ENCODE data around the gene SLC22A2.

Gene SLC22A2

DNA sequence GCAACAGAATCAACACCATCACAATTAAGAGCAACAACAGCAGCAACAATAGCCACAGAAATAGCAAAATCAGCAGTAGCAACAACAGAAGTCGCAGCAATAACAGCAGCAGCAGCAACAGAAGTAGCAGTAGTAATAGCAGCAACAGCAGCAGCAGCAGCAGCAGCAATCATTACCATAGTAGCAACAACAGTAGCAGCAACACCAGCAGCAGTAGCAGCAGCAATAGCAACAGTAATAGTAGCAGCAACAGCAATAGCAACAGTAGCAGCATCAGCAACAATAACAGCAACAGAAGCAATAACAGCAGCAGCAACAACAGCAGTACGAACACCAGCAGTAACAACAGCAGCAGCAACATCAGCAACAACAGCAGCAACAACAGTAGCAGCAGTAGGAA lies 39.8 kb downstream of the SLC22A2 start:
- no peak for DNase-seq (ENCODE audit: low read depth in 3 of 3, low spot score in 1 of 3)

DNA sequence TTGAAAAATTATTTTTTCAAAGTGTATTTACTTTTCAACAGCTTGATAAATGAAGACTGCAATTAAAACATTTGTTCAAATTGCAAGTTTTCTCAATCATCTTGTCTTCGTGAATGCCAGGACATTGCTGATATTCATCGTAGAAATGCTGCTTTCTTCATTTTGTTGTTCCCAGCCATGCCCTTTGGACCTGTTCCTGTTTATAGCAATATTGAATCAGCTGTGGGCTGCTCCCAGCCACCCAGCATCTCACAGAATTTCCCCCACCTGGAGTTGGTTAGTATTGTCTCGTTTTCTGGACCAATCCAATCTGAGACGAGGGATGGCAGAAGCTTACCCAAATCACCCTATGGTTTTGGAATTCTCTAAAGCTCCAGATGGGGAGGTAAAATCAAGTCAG lies 40.8 kb downstream of the SLC22A2 start:
- DNase-seq (ENCODE audit: low read depth in 3 of 3, low spot score in 1 of 3): no peak

DNA sequence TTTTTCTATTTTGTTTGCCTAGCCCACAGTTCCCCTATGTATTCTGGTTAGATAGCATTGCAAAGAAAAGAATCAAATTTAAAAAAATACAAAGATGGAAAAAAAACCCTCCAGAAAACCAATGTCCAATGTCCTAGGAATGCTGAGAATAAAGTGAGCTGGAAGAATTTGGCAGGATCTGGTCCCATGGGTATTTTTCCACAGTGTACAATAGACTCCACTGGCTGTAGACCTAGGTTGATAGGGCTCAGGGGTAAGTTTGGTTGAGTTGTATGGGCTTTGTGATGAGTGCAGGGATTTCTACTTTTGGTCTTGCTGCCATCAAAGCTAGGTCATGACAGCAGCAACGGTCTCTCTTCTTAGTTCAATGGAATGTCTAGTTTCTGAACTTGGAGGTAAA lies 41.5 kb downstream of the SLC22A2 start:
- no peak for DNase-seq (ENCODE audit: low read depth in 3 of 3, low spot score in 1 of 3)

DNA sequence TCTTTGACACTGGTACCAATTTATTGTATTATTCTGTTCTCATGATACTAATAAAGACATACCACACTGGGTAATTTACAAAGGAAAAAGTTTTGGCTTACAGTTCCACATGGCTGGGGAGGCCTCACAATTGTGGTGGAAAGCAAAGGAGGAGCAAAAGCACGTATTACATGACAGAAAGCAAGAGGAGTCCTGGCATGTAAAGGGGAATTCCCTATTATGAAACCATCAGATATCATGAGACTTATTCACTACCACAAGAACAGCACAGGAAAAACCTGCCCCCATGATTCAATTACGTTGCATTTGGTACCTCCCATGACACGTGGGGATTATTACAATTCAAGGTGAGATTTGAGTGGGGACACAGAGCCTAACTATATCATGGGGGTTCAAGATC lies 43.4 kb downstream of the SLC22A2 start:
- DNase-seq (ENCODE audit: low read depth in 3 of 3, low spot score in 1 of 3): no peak

DNA sequence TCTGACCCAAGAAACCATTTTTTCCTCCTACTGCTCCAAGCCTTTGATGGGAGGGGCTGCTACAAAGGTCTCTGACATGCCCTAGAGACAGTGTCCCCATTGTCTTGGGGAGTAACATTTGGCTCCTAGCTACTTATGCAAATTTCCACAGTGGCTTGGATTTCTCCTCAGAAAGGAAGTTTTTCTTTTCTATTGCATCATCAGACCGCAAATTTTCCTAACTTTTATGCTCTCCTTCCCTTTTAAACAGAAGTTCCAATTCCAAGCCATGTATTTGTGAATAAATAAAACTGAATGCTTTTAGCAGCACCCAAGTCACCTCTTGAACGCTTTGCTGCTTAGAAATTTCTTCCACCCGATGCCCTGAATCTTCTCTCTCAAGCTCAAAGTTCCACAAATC lies 51.0 kb downstream of the SLC22A2 start:
- no peak for DNase-seq (ENCODE audit: low read depth in 3 of 3, low spot score in 1 of 3)

DNA sequence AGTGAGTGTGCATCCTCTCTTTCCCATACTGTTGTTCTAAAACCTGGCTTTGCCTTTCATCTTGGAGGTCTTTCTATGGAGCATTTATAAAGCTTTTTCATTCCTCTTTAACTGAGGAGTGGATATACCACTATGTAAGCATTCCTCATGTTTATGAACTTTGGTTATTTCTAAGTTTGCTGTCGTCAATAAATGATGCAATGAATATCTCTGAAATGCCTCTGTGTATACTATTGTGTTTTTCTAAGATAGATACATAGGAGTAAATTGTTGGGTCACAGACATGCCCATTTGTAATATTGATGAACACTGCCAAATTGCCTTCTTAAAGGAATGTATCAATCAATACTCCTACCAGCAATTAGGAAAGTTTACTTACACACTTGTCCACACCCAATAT lies 53.9 kb downstream of the SLC22A2 start:
- DNase-seq (ENCODE audit: low read depth in 3 of 3, low spot score in 1 of 3): no peak

DNA sequence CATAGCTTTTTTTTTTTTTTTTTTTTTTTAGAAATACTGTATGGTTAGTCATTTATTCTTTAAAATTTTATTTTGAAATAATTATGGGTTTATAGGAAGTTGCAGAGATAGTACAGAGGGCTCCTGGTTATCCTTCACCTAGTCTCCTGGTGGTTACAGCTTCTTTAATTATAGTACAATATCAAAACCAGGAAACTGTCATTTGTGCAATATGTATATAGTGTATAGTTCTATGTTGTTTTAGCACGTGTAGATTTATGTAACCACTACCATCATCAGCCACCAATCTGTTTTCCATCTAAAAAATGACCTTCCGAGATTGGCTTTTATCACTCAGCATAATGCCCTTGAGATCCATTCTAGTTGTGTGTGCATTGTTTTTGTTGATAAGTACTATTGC lies 54.7 kb downstream of the SLC22A2 start:
- DNase-seq (ENCODE audit: low read depth in 3 of 3, low spot score in 1 of 3): no peak

DNA sequence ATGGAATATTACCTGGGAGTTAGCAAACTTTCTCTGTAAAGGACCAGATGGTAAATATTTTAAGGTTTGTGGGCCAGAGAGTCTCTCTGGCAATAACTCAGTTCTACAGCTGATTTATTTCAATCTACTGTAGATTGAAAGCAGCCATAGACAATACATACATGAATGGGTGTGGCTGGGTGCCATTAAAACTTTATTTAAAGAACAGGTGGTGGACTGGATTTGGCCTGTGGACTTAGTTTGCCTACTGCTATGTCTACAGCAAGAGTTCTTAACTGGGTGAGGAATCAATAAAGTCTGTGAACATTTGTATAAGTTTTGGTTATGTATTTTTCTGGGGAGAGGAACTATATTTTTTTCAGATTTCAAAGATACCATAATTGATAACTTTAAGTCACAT lies 55.1 kb downstream of the SLC22A2 start:
- no peak for DNase-seq (ENCODE audit: low read depth in 3 of 3, low spot score in 1 of 3)

DNA sequence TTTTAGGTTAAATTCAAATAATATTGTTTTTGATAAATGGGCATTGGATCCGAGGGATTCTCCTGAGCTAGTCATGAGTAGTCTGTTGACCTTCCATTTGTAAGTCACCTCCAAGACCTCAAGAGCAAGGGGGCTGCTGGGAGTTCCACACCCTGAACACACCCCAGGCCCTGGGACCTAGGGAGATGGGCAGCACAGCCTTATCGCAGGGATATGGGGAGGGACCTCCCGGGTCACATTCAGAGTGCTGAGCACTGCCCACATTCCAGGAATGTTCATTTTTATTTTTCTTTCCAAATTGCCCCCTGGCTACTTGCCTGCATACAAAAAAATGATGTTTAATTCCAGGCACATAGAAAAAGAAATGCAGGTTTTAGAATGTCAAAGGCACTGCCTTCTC lies 55.5 kb downstream of the SLC22A2 start:
- DNase-seq (ENCODE audit: low read depth in 3 of 3, low spot score in 1 of 3): no peak

DNA sequence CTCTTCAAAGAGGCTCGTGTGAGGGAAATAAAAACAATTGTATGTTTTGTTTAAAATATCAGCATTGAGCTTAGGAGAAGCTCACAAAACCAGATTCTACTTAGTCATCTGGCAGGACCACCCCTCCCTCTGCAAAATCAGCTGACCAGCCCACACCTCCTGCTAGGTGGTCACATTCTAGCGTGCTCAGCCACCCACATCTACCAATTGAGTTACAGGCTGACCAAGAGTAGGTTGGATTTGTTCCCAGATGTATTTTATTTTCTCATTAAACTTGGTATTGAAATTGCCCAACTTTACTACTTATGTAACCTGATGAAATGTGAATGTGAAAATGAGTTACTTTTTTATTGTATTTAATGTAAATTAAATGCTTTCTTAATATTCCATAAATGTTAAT lies 56.2 kb downstream of the SLC22A2 start:
- no peak for DNase-seq (ENCODE audit: low read depth in 3 of 3, low spot score in 1 of 3)

DNA sequence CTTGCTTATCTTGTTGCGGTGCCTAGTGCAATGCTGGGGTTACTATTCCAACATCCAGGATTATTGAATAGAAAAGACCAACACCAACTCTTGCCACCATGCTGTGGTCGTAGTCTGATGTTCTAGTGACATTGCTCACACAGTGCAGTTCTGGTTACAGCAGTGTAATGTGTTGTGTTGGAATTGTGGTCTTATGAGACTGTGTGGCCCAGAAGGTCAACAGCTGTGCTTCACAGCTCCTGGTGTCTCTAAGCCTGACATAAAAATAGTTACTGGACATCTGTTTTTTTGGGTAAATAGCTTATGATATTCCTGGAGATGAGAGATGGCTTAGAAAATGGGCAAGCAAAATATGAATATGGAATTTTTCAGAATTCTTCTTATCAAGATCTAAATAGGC lies 57.6 kb downstream of the SLC22A2 start:
- DNase-seq (ENCODE audit: low read depth in 3 of 3, low spot score in 1 of 3): no peak

DNA sequence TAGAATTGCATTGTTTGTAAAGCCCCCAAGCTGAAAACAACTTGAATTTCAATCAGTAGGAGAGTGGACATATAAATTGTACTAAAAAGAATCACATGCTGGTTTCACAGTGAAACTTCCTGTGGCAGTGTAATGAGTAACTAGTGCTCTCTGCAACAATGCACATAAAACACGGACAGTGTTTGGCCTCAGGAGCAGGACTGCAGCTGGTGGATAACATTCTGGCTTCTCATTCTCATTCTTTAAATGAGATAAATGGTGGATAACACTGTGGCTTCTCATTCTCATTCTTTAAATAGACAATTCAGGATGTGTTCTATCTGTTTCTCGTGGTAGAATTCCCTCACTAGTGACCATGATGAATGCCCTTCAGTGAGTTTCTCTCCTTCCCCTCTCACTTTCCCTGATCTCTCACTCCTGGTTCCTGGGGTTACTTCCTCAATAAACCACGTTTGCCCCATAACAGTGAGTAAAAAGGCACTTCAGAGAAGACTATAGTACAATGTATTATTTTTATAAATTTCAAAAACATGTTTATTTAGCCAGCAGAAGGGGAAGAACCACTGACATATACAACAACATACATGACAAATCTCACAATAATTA lies 59.9 kb downstream of the SLC22A2 start:
- no peak for DNase-seq (ENCODE audit: low read depth in 3 of 3, low spot score in 1 of 3)

DNA sequence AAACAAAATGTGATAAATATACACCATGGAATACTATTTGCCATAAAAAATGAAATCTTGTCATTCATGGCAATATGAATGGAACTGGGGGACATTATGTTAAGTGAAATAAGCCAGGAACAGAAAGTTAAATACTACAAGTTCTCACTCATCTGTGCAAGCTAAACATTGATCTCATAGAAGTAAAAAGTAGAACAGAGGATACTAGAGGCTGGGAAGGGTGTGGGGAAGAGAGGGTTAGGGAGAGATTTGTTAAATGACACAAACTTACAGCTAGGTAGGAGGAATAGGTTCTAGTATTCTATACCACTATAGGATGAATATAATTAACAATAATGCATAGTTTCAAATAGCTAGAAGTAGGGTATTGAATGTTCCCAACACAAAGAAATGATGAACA lies 61.0 kb downstream of the SLC22A2 start:
- no peak for DNase-seq (ENCODE audit: low read depth in 3 of 3, low spot score in 1 of 3)

DNA sequence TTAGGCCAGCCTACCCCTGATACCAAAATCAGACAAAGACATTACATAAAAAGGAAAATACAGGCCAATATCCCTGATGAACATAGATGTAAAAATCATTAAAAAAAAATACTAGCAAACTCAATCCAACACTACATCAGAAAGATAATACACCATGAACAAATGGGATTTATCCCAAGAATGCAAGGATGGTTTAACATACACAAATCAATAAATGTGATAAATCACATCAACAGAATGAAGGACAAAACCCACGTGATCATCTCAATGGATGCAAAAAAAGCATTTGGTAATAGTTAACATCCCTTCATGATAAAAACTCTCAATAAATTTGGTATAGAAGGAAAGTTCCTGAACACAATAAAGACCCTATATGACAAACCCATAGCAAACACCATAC lies 63.8 kb downstream of the SLC22A2 start:
- no peak for DNase-seq (ENCODE audit: low read depth in 3 of 3, low spot score in 1 of 3)

DNA sequence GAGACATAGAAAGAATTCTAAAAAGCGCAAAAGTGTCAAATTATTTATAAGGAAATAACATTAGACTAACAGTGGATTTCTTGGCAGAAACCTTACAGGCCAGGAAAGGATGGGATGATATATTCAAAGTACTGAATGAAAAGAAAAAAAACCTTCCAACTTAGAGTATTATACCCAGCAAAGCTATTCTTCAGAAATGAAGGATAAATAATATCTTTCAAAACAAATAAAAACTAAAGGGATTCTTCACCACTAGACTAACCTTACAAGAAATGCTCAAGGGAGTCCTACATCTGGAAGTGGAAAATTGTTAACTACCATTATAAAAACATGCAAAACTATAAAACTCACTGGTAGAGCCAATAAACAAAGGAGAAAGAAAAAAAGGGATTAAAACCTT lies 65.8 kb downstream of the SLC22A2 start:
- no peak for DNase-seq (ENCODE audit: low read depth in 3 of 3, low spot score in 1 of 3)

DNA sequence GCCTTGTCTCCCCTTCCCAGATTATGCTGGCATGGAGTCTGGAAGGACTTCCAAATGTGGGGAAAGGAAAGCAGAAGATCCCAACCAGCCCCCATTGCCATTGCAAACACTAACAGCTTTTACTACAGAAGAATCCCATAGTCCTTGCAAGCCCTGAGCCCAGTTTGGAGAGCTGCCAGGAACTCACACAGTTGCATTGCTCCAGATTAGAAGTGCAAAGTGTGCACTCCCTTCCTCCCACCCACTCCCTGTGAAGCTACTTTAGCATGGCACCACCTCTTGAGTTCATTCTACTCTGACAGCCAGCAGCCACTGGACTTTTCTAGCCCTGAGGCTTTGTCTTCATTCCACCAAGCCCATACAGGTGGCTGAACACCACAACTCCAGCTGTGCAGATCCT lies 67.6 kb downstream of the SLC22A2 start:
- DNase-seq (ENCODE audit: low read depth in 3 of 3, low spot score in 1 of 3): no peak

DNA sequence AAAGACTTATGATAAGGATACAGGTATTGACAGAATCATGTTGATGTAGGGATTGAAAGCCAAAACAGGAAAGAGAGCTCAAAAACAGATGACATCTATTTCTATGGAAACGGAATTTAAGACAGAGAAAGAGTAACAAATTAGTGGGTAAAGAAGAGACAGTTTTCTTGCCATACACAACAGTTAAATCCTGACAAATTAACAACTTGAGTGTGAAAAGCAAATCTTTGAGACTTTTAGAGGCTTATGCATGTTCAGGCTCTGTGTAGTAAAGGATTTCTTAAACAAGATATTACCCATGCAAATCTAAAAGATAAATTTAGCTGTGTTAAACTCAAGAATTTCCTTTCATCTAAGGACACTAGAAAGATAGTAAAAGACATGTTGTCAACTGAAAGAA lies 68.5 kb downstream of the SLC22A2 start:
- no peak for DNase-seq (ENCODE audit: low read depth in 3 of 3, low spot score in 1 of 3)

DNA sequence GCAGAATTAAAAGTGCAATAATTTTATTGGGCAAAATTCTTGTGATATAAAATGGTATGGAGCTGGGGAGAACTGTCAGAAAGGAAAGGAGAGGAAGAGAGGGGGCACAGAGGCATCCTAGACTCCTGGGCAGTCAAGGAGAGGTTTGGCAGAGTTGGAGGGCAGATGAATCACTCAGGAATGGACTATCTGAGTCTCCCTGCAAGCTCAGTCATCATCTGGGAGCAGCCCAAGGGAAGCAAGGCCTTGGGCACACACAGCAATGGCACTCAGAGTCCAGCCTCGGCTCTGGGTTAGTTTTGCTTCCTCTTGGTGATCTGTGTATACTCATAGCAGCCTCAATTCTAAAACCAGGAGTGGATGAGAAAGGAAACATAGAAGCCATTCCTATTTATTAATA lies 69.8 kb downstream of the SLC22A2 start:
- no peak for DNase-seq (ENCODE audit: low read depth in 3 of 3, low spot score in 1 of 3)

DNA sequence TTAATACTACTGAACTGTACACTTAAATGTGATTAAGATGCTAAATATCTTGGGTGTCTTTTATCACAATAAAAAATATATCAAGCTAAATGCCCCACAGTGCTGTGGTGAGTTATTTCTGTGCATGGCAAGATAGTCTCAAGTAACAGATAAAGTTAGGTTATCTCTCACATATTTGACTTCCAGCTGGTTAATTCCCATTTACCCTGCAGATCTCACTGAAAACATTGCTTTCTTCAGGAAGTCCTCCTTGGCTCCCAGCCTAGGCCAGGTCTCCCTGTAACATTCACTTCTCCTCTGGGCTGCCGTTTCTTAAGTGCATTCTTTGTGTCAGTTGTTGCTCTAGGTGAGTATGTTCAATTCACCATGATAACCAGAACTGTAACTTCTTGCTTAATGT lies 77.9 kb downstream of the SLC22A2 start:
- DNase-seq (ENCODE audit: low read depth in 3 of 3, low spot score in 1 of 3): no peak

DNA sequence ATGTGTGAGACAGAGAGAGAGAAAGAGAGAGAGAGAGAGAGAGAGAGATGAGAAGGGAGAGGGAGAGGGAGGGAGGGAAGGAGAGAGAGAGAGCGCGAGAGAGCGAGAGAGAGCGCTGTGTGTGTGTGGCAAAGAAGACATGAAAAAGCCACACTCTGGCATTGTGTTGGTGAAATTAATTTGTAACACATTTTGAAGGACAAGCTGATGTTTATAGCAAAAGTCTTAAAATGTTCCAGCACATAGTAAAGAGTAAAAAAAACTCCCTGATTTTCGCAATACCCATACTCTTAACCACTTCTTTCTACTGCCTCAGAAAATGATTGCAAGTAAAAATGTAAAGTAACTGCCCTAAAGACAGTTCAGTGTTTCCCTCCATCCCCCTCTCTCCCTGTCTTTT lies 80.3 kb downstream of the SLC22A2 start:
- DNase-seq (ENCODE audit: low read depth in 3 of 3, low spot score in 1 of 3): no peak

DNA sequence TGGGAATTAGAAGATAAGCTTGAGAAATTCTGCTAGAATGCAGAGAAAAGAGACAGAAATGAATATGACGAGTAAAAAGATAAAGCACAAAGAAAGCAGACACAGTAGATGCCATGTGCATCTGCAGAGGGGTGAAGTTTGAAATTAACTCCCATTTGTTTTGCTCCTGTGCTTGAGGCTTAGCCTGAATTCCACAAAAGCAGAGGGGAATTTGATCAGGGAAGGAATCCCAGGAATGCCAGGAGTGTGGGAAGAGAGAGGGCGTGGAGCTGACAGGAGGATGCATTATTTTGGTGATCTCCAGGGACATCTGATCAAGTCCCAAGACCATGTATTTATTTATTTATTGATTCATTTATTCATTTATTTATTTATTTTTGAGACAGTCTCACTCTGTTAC lies 81.4 kb downstream of the SLC22A2 start:
- no peak for DNase-seq (ENCODE audit: low read depth in 3 of 3, low spot score in 1 of 3)

DNA sequence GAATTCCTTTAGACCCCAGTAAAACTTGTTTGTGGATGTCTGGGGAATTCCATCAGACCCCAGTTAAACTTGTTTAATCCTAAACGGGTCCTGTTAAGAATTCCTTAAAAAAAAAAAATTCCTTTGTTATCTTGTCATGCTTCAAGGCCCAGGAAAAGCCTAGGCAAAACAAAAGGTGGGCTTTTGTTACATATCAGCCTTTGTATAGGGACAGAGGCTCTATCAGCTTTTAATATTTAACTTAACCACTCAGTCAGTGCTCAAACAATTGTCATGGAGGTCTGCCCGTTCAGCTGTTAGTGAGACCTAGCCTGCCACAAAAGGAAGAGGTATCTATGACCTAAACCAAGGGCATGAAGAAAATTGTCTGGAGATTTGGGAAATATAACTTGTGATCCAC lies 83.9 kb downstream of the SLC22A2 start:
- no peak for DNase-seq (ENCODE audit: low read depth in 3 of 3, low spot score in 1 of 3)

DNA sequence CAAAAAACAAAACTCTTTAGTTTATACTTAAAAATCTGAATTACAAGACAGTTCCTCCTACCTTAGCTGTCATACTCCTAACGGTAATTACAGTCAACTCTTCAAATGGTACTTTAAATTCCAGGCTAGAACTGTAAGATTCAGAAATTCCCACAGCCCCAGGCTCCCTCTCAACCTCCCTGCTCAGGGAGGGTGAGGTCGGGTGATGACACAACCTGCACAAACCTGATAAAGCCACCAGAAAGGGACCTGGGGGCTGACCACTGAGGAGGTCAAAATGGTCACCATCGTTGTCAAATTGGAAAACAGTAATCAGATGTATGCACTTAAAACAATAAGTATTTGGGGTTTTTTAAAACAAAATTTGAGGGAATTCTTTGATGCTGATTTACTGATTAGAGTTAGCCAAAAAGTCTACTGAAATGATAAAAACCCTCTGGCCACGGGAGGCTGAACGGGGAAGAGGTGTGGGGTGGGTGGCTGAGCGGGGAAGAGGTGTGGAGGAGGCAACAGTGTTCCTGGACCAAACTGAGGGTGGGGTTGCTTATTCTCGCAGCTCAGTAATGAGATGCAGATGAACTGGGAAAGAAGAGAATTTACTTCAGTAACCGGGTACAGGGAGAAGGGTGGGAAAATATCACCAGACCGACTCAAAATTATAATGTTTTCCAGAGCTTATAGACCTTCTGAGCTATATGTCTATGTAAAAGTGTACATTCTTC lies 84.7 kb downstream of the SLC22A2 start:
- no peak for DNase-seq (ENCODE audit: low read depth in 3 of 3, low spot score in 1 of 3)

Data from stimulated activated CD4-positive, alpha-beta T cell treated with anti-CD3 and anti-CD28 coated beads, TNF-alpha, amount 100 ng/mL, for 1 hour (primary cell).